ENCODE results near the gene OR2A5. TPM values are rescaled to one million over a fixed set of nuclear protein-coding genes. Genes with fewer than 3 reads are reported as not detected.

Gene OR2A5
- total and polyA plus RNA-seq, 7 donors = not detected

GRCh38 chr7:144069953-144070352, 21.2 kb downstream of the OR2A5 start:
- no peak for TF ChIP-seq CTCF (IDR thresholded peaks at IDR 0.05)
- TF ChIP-seq POLR2A (IDR thresholded peaks at IDR 0.05) = no peak
- TF ChIP-seq POLR2AphosphoS5 (IDR thresholded peaks at IDR 0.05) = no peak
- no peak for TF ChIP-seq EP300 (IDR thresholded peaks at IDR 0.05)

GRCh38 chr7:144074374-144074773, 25.6 kb downstream of the OR2A5 start:
- no peak overlapping the region for H3K27ac ChIP-seq
- no peaks in the 10 kb centered on the region for H3K36me3 ChIP-seq
- no peaks in the 10 kb centered on the region for H3K4me1 ChIP-seq
- DNase-seq = no peak
- no peak overlapping the region for H3K4me3 ChIP-seq
- TF ChIP-seq POLR2AphosphoS5 (IDR thresholded peaks at IDR 0.05) (no peak), CTCF (IDR thresholded peaks at IDR 0.05) (no peak), EP300 (IDR thresholded peaks at IDR 0.05) (no peak), POLR2A (IDR thresholded peaks at IDR 0.05) (no peak)
- intact Hi-C loops (cut with DNase I) = no loop called here
- no peaks in the 10 kb centered on the region for H3K9me3 ChIP-seq
- 90 to 94% methylated on average over 8 of the region's 8 CpGs for WGBS, 2 donors
- H3K27me3 ChIP-seq = no peaks in the 10 kb centered on the region

More at GRCh38 chr7:144069953-144070352, 21.2 kb downstream of the OR2A5 start:
- DNase-seq = no peak
- no peaks in the 10 kb centered on the region for H3K4me1 ChIP-seq
- H3K4me3 ChIP-seq = no peak overlapping the region
- no peaks in the 10 kb centered on the region for H3K27me3 ChIP-seq
- WGBS, 2 donors = 69 to 74% methylated on average over 2 of the region's 2 CpGs
- H3K9me3 ChIP-seq = no peaks in the 10 kb centered on the region
- intact Hi-C loops (cut with DNase I) = no loop called here
- H3K27ac ChIP-seq = no peak overlapping the region
- H3K36me3 ChIP-seq = no peaks in the 10 kb centered on the region

GRCh38 chr7:144085978-144086377, 37.2 kb downstream of the OR2A5 start, which contains the start of gene OR2A12:
OR2A12 (plus strand) TSS chr7:144086278; CDS start chr7:144095108, 8,830 bp downstream.
- intact Hi-C loops (cut with DNase I) = no loop called here
- DNase-seq = no peak
- WGBS, 2 donors = 84 to 88% methylated on average over 2 of the region's 2 CpGs
- H3K4me1 ChIP-seq = no peaks in the 10 kb centered on the region
- H3K27ac ChIP-seq = no peak within 1 kb of the TSS
- no peaks in the 10 kb centered on the region for H3K36me3 ChIP-seq
- H3K9me3 ChIP-seq = no peaks in the 10 kb centered on the region
- no peaks in the 10 kb centered on the region for H3K27me3 ChIP-seq
- H3K4me3 ChIP-seq = no peak within 1 kb of the TSS
- TF ChIP-seq POLR2A (IDR thresholded peaks at IDR 0.05) (no peak), POLR2AphosphoS5 (IDR thresholded peaks at IDR 0.05) (no peak), CTCF (IDR thresholded peaks at IDR 0.05) (no peak), EP300 (IDR thresholded peaks at IDR 0.05) (no peak)

GRCh38 chr7:144086730-144087129, 38.0 kb downstream of the OR2A5 start:
- H3K27me3 ChIP-seq = no peaks in the 10 kb centered on the region
- WGBS, 2 donors = 67 to 77% methylated on average over 4 of the region's 4 CpGs
- H3K4me3 ChIP-seq = no peak overlapping the region
- no peak overlapping the region for H3K27ac ChIP-seq
- H3K4me1 ChIP-seq = no peaks in the 10 kb centered on the region
- no peak for DNase-seq
- intact Hi-C loops (cut with DNase I) = no loop called here
- H3K9me3 ChIP-seq = no peaks in the 10 kb centered on the region
- TF ChIP-seq CTCF (IDR thresholded peaks at IDR 0.05) (no peak), POLR2AphosphoS5 (IDR thresholded peaks at IDR 0.05) (no peak), EP300 (IDR thresholded peaks at IDR 0.05) (no peak), POLR2A (IDR thresholded peaks at IDR 0.05) (no peak)
- no peaks in the 10 kb centered on the region for H3K36me3 ChIP-seq

- intact Hi-C loops (cut with DNase I) = no loop called here
- TF ChIP-seq CTCF (IDR thresholded peaks at IDR 0.05) (no peak), POLR2A (IDR thresholded peaks at IDR 0.05) (no peak)
- no peak for DNase-seq
- Histone ChIP-seq H3K27ac (no peak overlapping the region), H3K27me3 (no peaks in the 10 kb centered on the region), H3K4me3 (no peak overlapping the region), H3K4me1 (no peaks in the 10 kb centered on the region), H3K36me3 (no peaks in the 10 kb centered on the region), H3K9me3 (no peaks in the 10 kb centered on the region)
- 76 to 81% methylated on average over 1 of the region's 1 CpG for WGBS, 2 donors
Observed at GRCh38 chr7:144087230-144087629, 38.5 kb downstream of the OR2A5 start.
